Astrocyte (in vitro differentiated cells and primary cell): ENCODE data around the gene CCDC136.

ENCODE experiments used
- CTCF ChIP-seq: IDR thresholded peaks from 2 replicates; pipeline ENCODE4 v1.5.1; 2011; ENCODE audit warnings: low read depth, mild to moderate bottlenecking, inconsistent platforms, low read length, moderate library complexity; ENCODE audit not compliant: insufficient read depth
- EZH2 ChIP-seq: IDR thresholded peaks from 2 replicates; pipeline ENCODE4 v1.6.1; 2012; ENCODE audit warnings: mild to moderate bottlenecking, low read length, inconsistent platforms; ENCODE audit not compliant: insufficient read depth

GRCh38 chr7:128758553-128758952, 33.2 kb upstream of the CCDC136 start:
- no peak for TF ChIP-seq EZH2
- no peak for TF ChIP-seq CTCF
